Glomerular visceral epithelial cell (primary cell): ENCODE data around the gene NR0B2.
"Not testable (repeated sequence)": the region's sequence is repeated elsewhere in the genome, so short reads cannot be mapped to it uniquely, and the experiment has no call there.

ENCODE experiments used
- DNase-seq: peaks from one replicate; pipeline ENCODE4 v3.0.0-alpha.2; 2016; ENCODE audit errors: extremely low spot score

Gene NR0B2

GRCh38 chr1:26889551-26890466 is 24.0 kb downstream of the NR0B2 start, which contains the start of gene GPN2:
TSS of gene GPN2 (minus strand) at chr1:26890283. CDS start at chr1:26890096, 187 bp downstream.
- DNase-seq: peak; percentile 67

- DNase-seq: no peak
Measured at GRCh38 chr1:26888231-26888630, 25.5 kb downstream of the NR0B2 start.

GRCh38 chr1:26887125-26887524 is 26.6 kb downstream of the NR0B2 start:
- DNase-seq: peak; percentile 49

GRCh38 chr1:26882696-26883463 is 30.9 kb downstream of the NR0B2 start:
- DNase-seq: no peak

- not testable (repeated sequence) for DNase-seq
Measured at GRCh38 chr1:26881611-26882010, 32.2 kb downstream of the NR0B2 start.

GRCh38 chr1:26879793-26880192 is 34.0 kb downstream of the NR0B2 start:
- no peak for DNase-seq

- no peak for DNase-seq
Measured at GRCh38 chr1:26877326-26877725, 36.4 kb downstream of the NR0B2 start.

- no peak for DNase-seq
Measured at GRCh38 chr1:26874896-26875295, 38.9 kb downstream of the NR0B2 start.

- not testable (repeated sequence) for DNase-seq
Measured at GRCh38 chr1:26873097-26873496, 40.7 kb downstream of the NR0B2 start.

GRCh38 chr1:26864610-26865480 is 48.9 kb downstream of the NR0B2 start:
- peak; percentile 99 for DNase-seq

- DNase-seq: no peak
Measured at GRCh38 chr1:26863685-26864077, 50.1 kb downstream of the NR0B2 start.

- peak; percentile 86 for DNase-seq
Measured at GRCh38 chr1:26862781-26863684, 50.7 kb downstream of the NR0B2 start, which contains the start of gene SFN. TSS of gene SFN (plus strand) at chr1:26863149. CDS start at chr1:26863213, 64 bp downstream.

GRCh38 chr1:26861889-26862378 is 51.8 kb downstream of the NR0B2 start:
- peak; percentile 30 for DNase-seq
